Lung (tissue), 12 donors: ENCODE results near the gene CHRDL2. TPM values are rescaled to one million over a fixed set of nuclear protein-coding genes. Genes with fewer than 3 reads are reported as not detected.
A peak's percentile ranks its signal among the peaks of the same experiment; 100 is the strongest.

Source experiments
- ATAC-seq: fragments of 200-7000 bp; cut with Tn5 transposase; one replicate; pipeline ENCODE4 v1.9.1; 2020; ENCODE audit warnings: moderate number of reproducible peaks; ENCODE audit not compliant: insufficient read depth, low FRiP score
- DNase-seq, 3 donors: peaks; one replicate each; pipeline ENCODE4 v3.0.0-alpha.2; 2013 to 2017
- H3K27ac ChIP-seq, 2 donors: one replicate each; pipeline ENCODE4 v1.5.1; 2013; ENCODE audit warnings: mild to moderate bottlenecking in 2 of 2, moderate library complexity in 2 of 2, control low read depth in 1 of 2, inconsistent platforms in 1 of 2, low read depth in 1 of 2, low read length in 1 of 2
- H3K27me3 ChIP-seq, 3 donors: one replicate each; pipeline ENCODE4 v1.5.1; 2013; ENCODE audit warnings: low read length in 2 of 3; ENCODE audit not compliant: control insufficient read depth in 3 of 3, insufficient read depth in 3 of 3
- H3K36me3 ChIP-seq, 4 donors: one replicate each; pipeline ENCODE4 v1.5.1; 2013; ENCODE audit warnings: low read length in 4 of 4, mild to moderate bottlenecking in 1 of 4, moderate library complexity in 1 of 4; ENCODE audit not compliant: control insufficient read depth in 4 of 4, insufficient read depth in 4 of 4
- H3K4me1 ChIP-seq, 5 donors: one replicate each; pipeline ENCODE4 v1.5.1; 2013; ENCODE audit warnings: low read length in 5 of 5, mild to moderate bottlenecking in 2 of 5, moderate library complexity in 1 of 5; ENCODE audit not compliant: control insufficient read depth in 5 of 5, insufficient read depth in 5 of 5
- H3K4me3 ChIP-seq: one replicate; pipeline ENCODE4 v1.5.1; 2013; ENCODE audit warnings: mild to moderate bottlenecking, control low read depth, moderate library complexity
- H3K9ac ChIP-seq, 2 donors: one replicate each; pipeline ENCODE4 v1.5.1; 2013; ENCODE audit warnings: low read length in 2 of 2, control low read depth in 1 of 2; ENCODE audit not compliant: insufficient read depth in 1 of 2
- H3K9me3 ChIP-seq, 4 donors: one replicate each; pipeline ENCODE4 v1.5.1; 2013; ENCODE audit warnings: low read length in 3 of 4, mild to moderate bottlenecking in 1 of 4, moderate library complexity in 1 of 4; ENCODE audit not compliant: control insufficient read depth in 4 of 4, insufficient read depth in 3 of 4
- WGBS, 2 donors: extraction: QIAGEN DNeasy Blood & Tissue Kit; methylation state at CpG; one replicate each; pipeline ENCODE4 v1.1.7; 2013; 5-methylcytosine and 5-hydroxymethylcytosine counted together
- polyA plus RNA-seq, 2 donors: library from polyadenylated mRNA; stranded (reverse); fragments of 200-250 nt; gene quantifications; one replicate each; pipeline ENCODE4 v1.2.1, GENCODE V29; 2013
- total RNA-seq, 2 donors: library from RNA; depleted of rRNA in 1 of 2; stranded (reverse); fragments of >200 nt in 1 of 2; gene quantifications; one replicate each; pipeline ENCODE4 v1.2.1, GENCODE V29; 2014 to 2021
- TF ChIP-seq, protein P1 (sequence below): IDR thresholded peaks from 2 replicates; pipeline ENCODE4 v1.5.1; 2012; ENCODE audit warnings: mild to moderate bottlenecking; ENCODE audit errors: control extremely low read depth, extremely low read depth
- donor health status: control.
- donor health status: control.
- donor health status: Bipolar disorder and iron deficiency.
- donor health status: healthy.
- donor health status: DM: yes; HTN: yes; CAD: no.

The CHRDL2 gene
- total and polyA plus RNA-seq, 4 donors = 1.7 to 5.9 (median 4.8) TPM

DNA sequence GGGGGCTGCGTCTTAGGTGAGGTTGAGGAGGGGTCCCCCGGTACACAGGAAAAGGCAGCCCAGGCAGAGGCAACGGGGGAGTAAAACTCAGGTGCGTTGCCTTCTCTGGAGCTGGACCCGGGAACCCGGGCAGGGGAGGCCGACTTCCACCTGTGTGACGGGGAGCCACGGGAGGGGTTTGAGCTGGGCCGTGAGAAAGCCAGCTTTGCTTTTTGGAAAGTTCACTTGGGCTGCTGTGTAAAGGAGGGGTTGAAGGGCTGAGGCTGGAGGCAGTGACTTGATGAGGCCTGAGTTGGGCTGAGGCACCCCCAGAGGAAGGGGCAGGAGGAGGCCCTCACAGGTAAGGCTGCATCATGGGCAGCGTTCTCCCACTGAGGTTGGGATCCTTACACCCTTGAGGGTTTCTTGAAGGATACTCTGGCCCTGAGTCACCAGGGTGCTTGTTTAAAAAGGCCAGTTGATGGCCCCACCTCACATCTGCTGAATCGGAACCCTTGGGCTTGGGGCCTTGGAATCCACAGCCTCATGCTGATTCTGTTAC is 47.2 kb downstream of the CHRDL2 start:
- Histone ChIP-seq H3K27me3 (no peaks in the 10 kb centered on the region), H3K9me3 (no peaks in the 10 kb centered on the region), H3K27ac (no peak overlapping the region), H3K4me1 (peaks cover 0 to 5% (median 0%) of the 10 kb centered on the region in 5 donors), H3K9ac (no peak overlapping the region), H3K36me3 (no peaks in the 10 kb centered on the region), H3K4me3 (no peak overlapping the region)
- ATAC-seq (no peak), DNase-seq (peak in 1 of 3 donors; percentile 8)
- TF ChIP-seq, protein P1, sequence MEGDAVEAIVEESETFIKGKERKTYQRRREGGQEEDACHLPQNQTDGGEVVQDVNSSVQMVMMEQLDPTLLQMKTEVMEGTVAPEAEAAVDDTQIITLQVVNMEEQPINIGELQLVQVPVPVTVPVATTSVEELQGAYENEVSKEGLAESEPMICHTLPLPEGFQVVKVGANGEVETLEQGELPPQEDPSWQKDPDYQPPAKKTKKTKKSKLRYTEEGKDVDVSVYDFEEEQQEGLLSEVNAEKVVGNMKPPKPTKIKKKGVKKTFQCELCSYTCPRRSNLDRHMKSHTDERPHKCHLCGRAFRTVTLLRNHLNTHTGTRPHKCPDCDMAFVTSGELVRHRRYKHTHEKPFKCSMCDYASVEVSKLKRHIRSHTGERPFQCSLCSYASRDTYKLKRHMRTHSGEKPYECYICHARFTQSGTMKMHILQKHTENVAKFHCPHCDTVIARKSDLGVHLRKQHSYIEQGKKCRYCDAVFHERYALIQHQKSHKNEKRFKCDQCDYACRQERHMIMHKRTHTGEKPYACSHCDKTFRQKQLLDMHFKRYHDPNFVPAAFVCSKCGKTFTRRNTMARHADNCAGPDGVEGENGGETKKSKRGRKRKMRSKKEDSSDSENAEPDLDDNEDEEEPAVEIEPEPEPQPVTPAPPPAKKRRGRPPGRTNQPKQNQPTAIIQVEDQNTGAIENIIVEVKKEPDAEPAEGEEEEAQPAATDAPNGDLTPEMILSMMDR = no peak
- WGBS, 2 donors = 74 to 80% methylated on average over 12 of the region's 12 CpGs

DNA sequence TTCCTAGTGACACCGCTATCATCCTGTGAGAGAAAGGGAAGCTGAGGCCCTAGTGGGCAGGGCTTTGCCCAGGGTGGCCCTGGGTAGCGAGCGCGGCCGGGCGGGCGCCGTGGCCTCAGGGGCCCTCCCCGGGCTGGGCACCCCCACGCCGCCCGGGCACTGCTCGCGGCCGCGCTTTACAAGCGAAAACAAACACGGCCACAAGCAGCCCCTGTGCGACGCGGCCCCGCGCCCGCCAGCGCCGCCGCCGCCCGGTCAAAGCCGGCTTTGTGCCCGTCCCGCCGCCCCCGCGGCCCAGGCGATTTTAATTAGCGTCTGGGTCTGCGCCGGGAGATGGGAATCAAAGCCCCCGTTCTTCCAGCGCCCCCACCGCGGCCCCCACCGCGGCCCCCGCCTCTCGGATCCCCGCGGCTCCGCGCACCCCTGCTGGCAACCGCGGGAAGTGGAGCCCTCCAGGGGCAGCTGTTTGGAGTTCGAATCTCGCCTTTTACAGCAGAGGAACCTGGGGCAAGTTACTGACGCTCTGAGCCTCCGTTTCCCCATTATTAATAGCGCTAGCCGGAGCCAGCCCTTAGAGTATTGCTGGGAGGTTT is 47.9 kb downstream of the CHRDL2 start:
- no peaks in the 10 kb centered on the region for H3K36me3 ChIP-seq
- peaks cover 0 to 5% (median 0%) of the 10 kb centered on the region in 5 donors for H3K4me1 ChIP-seq
- no peaks in the 10 kb centered on the region for H3K9me3 ChIP-seq
- peak; percentile 22 for ATAC-seq
- TF ChIP-seq, protein P1 = no peak
- H3K27ac ChIP-seq = no peak overlapping the region
- no peaks in the 10 kb centered on the region for H3K27me3 ChIP-seq
- no peak overlapping the region for H3K9ac ChIP-seq
- peak; percentile 49 to 65 (median 55) for DNase-seq
- WGBS, 2 donors = 3 to 4% methylated on average over 51 to 59 of the region's 59 CpGs
- no peak overlapping the region for H3K4me3 ChIP-seq

DNA sequence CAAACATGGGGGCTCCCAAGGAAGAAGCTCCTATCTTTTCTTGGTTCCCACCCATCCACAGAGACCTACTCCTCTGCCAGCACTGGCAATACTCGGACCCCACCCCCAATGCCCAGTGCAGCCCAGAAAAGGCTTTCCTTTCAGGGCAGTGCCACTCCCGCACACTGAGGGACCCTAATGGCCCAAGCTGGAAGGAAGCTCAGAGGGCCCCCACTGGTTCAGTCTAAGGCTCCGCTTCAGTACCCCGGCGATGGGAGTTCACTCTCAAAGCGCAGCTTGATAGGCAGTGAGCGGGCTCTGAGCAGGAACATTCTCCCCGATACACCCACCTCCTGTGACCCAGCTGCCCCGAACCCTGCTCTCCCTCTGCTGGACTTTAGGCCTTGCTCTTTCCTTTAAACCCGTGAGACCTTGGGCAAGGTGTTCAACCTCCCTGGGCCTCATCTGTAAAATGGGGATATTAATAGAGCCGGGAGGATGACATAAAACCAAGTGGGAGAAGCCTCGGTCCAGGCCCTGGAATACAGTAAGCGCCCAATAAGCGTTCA is 48.4 kb downstream of the CHRDL2 start:
- Histone ChIP-seq H3K4me3 (no peak overlapping the region), H3K27me3 (no peaks in the 10 kb centered on the region), H3K27ac (no peak overlapping the region), H3K9ac (no peak overlapping the region), H3K4me1 (peaks cover 0 to 5% (median 0%) of the 10 kb centered on the region in 5 donors), H3K36me3 (no peaks in the 10 kb centered on the region), H3K9me3 (no peaks in the 10 kb centered on the region)
- 87 to 88% methylated on average over 14 of the region's 14 CpGs for WGBS, 2 donors
- ATAC-seq = no peak
- TF ChIP-seq, protein P1 = no peak
- DNase-seq = peak in 1 of 3 donors; percentile 8
